LNCaP clone FGC (cell line): ENCODE data around the gene NAA80.
"Not testable (repeated sequence)": the region's sequence is repeated elsewhere in the genome, so short reads cannot be mapped to it uniquely, and the experiment has no call there.

Experiments
- DNase-seq: peaks from one replicate; pipeline ENCODE4 v3.0.0-alpha.2; 2011; ENCODE audit warnings: low read depth
- H3K4me3 ChIP-seq: 2 replicates; pipeline ENCODE4 v1.5.1; 2011; ENCODE audit warnings: mild to moderate bottlenecking, low read depth, low read length, control low read depth
- CTCF ChIP-seq: IDR thresholded peaks from 2 replicates; pipeline ENCODE4 v1.5.1; 2012; ENCODE audit warnings: mild to moderate bottlenecking; ENCODE audit not compliant: control insufficient read depth, insufficient read depth; ENCODE audit errors: extremely low read depth

The NAA80 gene

DNA sequence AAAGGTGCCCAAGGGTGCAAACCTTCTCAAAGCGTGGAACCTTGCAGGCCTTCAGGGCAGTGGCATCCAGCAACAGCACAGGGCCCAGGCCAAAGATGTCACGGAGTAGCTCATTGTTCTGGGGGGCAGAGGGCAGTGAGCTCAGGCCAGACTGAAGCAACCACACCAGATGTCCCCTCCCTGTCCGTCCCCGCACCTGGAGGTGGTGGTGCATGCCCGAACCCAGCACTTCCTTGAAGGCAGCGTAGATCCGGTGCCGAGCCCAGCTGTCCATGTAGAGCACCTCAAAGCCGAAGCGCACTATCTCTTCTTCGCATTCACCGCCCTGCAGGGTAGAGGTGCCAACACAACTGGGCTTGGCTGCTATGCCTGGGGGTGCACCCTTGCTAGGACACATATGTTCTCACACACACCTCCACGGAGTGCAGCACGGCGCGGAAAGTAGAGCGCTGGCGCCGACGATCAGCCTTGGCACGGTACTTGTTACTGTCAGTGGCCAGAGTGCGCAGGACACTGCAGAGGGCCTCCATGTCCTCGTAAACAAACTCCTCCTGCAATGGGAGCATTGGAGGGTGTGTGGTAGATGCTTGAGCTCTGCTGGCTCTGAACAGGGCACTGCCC lies 10.7 kb downstream of the NAA80 start:
- no peak for DNase-seq
- H3K4me3 ChIP-seq = no peak overlapping the region
- TF ChIP-seq CTCF = no peak

DNA sequence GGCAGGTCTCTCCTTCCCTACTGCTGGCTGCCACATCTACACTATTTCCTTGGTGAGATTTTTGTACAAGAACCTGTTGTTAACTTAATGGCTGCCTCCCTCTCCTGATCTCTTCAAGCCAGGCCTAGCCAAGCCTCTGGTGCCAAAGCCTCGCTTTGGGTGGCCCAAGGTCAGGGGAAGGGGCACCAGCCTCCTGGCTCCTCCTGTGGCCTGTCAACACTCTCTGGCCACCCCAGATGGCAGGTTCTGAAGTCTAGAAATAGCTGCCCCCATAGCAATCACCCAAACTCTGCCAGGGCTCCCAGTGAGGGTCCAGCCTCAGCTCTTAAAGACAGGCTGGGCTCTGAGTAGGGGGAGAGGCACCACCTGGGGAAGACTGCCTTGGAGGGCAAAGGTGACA lies 11.9 kb downstream of the NAA80 start:
- no peak overlapping the region for H3K4me3 ChIP-seq
- TF ChIP-seq CTCF = no peak
- no peak for DNase-seq

DNA sequence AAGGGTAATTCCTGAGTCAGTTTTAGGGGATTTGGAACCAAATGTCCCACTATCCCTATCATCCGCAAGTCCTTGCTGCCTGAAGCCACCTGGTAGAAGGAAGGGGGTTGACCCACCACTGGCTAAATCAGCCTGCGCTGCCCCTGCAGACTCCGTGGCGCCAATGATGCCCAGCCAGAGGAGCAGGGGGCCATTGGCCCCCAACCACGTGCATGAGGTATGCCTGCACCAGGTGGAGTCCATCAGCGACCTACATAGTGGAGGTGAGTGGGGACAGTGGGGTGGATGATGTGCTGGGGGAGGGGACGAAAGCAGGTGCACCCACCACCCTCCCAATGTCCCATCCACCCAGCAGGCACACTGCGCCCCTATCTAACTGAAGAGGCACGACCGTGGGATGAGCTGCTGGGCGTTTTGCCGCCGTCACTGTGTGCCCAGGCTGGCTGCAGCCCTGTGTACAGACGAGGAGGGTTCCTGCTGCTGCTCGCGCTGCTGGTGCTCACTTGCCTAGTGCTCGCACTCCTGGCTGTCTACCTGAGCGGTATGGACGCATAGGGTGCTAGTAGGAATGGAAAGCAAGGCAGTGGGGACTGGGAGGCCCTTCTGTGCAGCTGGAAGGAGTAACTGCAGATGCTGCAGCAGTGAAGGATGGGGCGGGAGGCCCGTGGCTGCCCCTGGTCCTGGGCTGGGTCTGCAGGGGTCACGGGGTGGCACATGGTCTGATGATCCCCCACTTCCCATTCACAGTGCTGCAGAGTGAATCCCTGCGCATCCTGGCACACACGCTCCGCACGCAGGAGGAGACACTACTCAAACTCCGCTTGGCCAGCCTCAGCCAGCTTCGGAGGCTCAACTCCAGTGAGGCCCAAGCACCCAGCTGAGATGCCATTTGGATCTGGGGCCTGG lies 12.6 kb downstream of the NAA80 start:
- no peak for DNase-seq
- no peak for TF ChIP-seq CTCF
- no peak overlapping the region for H3K4me3 ChIP-seq

DNA sequence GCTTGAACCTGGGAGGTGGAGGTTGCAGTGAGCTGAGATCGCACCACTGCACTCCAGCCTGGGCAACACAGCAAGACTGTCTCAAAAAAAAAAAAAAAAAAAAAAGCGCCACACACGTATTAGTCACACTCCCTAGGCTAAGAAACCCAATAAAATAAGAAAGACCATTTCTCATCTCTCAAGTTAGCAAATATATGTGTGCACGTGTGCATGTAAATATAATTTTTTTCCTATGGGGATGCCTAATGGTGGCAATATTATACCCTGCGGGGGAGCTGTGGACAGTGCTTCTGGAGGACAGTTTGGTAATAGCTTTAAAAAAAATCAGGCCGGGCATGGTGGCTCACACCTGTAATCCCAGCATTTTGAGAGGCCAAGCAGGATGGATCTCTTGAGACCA lies 15.1 kb downstream of the NAA80 start:
- H3K4me3 ChIP-seq, DNase-seq: not testable (repeated sequence)

- TF ChIP-seq CTCF = no peak
- no peak for DNase-seq
- no peak overlapping the region for H3K4me3 ChIP-seq
Measured at GRCh38 chr3:50279255-50280016, 19.8 kb downstream of the NAA80 start.

GRCh38 chr3:50278880-50279224 lies 20.4 kb downstream of the NAA80 start, which contains the start of gene LSMEM2:
LSMEM2 (plus strand) TSS chr3:50279087; CDS start chr3:50279114, 27 bp downstream.
- TF ChIP-seq CTCF = no peak
- no peak within 1 kb of the TSS for H3K4me3 ChIP-seq

More at GRCh38 chr3:50278880-50279224, 20.4 kb downstream of the NAA80 start, which contains the start of gene LSMEM2:
- no peak for DNase-seq
